Activated CD8-positive, alpha-beta memory T cell treated with anti-CD3 and anti-CD28 coated beads, Interleukin-2, amount 50 U/mL, for 48 hours (primary cell): ENCODE measurements around the gene PSMD6.

Source experiments
- DNase-seq: peaks from one replicate; pipeline ENCODE4 v3.0.0-alpha.2; 2020

The PSMD6 gene

DNA sequence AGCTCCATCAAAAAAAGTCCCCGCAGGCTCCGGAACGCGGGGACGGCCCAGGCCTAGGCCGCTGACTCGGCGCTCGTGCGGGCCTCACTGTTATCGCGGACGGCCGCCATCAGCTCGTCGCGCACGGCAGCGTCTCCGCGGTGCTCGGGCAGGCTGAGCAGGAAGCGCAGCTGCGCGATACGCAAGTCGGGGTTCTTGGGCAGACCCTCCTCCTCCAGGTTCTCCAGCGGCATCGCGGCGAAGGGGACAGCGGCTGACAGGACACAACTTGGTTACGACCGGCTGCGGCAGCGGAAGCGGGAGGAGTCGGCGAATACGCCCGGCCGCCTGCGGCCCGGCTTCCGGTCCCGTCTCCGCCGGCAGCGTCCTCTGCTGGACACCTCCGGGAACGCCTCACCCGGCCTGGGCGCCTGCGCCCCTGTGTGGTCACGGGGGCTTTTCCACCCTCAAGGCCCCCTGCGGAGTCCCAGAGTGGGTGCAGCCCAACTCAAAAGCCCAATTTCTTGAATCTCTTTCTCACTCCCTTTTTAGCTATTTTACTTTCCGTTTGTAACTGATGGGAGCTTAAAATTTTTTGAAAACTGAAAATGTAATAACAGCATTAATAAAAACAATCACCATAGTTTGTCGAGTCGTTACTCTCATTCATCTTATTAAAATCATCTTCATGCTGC is at the start of gene PSMD6:
TSS of gene PSMD6 (minus strand) at position 308 of the 674 bp plus-strand sequence. CDS start at position 233, 75 bp downstream.
- DNase-seq: peak; percentile 99

GRCh38 chr3:64072126-64072525 is 48.8 kb upstream of the PSMD6 start:
- no peak for DNase-seq

DNA sequence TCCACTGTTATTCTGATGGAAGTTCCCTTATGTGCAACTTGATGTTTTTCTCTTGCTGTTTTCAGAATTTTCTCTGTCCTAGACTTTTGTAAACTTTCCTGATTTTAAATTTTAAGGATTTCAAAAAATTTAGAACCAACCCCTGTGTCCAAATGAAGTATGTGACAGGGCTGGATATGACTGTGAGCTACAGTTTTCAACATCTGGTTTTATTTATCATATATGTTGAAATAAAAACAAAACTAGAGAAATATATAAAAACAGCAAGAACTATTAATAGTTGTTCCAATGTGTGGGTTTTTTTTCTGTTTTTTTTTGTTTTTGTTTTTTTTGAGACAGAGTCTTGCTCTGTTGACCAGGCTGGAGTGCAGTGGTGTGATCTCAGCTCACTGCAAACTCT is 47.4 kb upstream of the PSMD6 start:
- DNase-seq: no peak

- DNase-seq: no peak
Measured at GRCh38 chr3:64067506-64068346, 44.4 kb upstream of the PSMD6 start.

GRCh38 chr3:64064804-64065203 is 41.5 kb upstream of the PSMD6 start:
- DNase-seq: no peak

DNA sequence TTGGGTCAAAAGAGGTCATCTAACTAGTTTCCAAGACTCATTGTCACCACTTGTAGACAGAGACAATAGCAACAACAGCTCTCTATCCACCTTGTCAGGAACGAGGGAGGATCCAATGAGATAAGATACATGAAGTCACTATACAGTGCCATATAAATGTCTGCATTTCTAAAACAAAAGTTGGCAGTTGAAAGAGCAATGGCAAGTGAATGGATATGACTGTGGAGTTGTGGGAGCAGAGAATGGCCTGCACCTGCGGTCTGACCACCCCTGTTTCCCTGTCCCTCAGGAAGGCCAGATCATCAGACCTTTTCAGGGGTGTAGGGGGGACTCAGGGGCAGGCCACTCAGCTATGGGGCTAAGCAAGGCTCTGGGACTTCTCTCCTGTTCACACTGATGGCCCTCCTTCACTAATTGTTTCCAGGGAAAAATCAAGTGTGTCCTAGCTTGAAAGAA is 40.7 kb upstream of the PSMD6 start:
- no peak for DNase-seq

DNA sequence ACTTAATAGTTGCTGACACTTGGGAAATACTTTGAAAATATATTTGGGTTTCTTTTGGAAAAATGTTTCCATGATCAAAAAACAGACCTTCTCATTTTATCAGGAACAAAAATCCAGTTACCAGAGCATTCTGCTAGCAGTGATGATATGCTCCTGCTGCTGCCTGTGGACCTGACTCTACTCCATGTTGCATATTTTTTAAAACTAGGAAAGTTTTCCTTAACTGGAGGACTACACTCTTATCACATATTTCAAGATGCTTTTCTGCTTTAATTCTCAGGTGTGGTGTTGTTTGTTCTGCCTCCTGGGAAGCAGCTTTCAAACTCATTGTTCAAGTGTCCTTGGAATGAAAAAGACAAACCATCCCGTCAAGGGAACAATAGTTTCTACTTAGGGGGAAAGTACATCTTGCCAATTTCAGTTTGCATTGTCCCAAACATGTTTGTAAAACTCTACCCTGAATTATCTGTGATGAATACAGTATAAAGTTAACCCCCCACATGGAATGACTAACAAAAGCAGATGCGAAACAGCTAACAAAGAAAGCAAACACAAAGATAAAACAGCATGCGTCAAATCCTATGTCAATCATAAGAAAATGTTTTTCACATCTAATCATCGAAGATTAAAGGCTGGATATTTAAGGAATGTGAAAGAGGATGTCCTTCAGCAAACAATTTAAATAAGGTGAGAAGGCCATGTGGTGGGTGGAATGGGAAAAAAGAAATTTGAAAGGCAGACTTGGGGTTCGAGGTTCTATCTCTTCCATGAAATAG is 40.1 kb upstream of the PSMD6 start:
- DNase-seq: no peak

DNA sequence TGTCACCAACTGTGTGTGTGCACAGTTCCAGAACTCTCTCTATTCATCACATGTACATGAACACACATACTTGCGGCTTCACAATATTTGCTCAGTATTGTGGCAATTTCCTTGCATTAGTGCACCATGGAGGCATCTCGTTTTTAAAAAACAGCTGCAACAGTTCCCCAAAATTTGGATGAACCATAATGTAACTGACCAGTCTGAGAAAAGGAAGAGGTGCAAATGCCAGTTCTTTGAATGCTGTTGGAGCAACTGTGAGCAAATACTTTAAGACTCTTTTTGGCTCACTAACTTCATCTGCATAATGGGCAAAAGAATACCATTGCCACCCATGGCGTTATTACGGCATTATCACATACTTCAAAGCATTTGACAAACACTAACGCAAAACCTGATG is 38.3 kb upstream of the PSMD6 start:
- no peak for DNase-seq

DNA sequence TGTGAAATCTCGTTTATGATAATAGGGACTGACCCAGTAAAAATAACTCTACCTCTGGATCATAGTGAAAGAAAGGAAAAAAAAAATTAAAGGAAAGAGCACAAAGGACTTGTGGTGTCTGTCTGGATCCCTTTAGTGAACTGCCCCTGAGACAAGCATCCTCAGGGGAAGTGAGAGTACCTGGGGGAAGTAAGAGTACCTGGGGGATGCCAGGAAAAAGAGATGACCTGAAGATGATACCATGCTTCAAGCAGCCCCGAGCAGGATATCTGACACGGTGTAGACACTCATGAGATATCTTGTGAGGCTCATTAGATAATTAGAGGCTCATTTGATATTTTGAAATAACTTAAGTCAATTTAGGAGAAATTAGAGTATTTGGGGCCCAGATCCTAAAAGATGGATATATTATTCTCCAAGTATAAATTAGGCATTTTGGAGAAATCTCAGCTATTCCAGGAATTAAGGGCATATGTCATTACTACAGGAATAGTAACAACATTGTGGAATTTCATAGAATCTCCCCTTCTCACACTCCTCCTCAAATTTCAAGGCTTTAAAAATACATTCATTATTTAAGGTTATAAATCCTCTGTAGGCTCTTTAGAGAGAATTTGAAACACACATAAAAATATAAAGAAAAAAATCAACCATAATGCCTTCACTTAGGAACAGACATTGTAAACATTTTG is 36.3 kb upstream of the PSMD6 start:
- DNase-seq: no peak

- no peak for DNase-seq
Measured at GRCh38 chr3:64058566-64058965, 35.3 kb upstream of the PSMD6 start.

DNA sequence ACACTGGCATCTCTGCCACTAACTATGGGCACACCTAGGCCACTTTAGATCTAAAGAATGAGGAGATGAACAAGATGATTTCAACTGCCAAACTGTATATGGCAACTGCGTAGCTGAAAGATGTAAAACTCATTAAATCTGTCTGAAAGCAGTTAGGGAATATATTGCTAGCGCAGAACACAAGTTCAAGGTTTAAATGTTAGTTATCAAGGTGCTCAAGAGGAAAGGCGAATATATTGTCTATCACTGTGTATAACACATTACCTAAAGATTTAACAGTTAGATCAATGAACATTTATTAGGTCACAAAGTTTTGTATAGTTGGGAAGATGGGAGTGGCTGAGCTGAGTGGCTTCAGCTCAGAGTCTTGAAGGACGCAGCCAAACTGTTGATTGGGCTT is 33.9 kb upstream of the PSMD6 start:
- no peak for DNase-seq

- no peak for DNase-seq
Measured at GRCh38 chr3:64056606-64057180, 33.4 kb upstream of the PSMD6 start.

DNA sequence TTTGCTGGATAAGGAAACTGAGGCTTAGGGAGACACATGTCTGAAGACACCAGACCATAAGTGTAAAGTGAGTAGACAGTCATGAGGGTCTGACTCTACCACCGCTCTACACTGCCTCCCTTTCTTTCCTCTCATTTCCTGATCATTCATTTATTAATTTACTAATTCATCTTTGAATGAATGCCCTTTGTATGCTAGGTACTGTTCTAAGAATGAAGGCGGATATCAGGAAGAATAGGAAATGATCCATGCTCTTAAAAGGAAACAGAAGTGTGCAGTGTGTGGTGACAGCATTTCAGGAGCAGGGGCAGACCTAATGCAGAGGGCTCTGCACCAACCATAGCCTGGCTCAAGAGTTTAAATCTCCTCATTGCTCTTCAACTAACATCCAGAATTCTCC is 31.8 kb upstream of the PSMD6 start:
- no peak for DNase-seq

- no peak for DNase-seq
Measured at GRCh38 chr3:64054488-64054887, 31.2 kb upstream of the PSMD6 start.

GRCh38 chr3:64053581-64053980 is 30.3 kb upstream of the PSMD6 start:
- DNase-seq: no peak

DNA sequence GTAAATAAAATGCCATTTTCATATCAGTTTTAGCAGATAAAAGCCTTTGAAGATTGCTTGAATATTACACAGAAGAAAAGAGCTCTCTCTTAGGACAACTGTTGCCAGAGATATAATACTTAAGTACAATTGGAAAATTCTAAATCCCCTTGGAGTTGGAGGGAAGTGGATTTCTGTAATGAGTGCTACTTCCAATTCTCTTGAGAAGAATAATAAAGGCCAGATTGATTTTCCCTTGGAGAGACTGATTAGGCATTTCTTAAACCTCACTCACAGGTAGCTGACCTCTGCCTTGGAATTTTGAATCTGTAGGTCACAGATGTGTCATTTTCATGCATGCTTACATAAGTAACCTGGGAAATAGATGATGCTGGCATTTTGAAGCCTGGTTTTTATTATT is 29.8 kb upstream of the PSMD6 start:
- no peak for DNase-seq

GRCh38 chr3:64049832-64050231 is 26.5 kb upstream of the PSMD6 start:
- no peak for DNase-seq

GRCh38 chr3:64049136-64049535 is 25.8 kb upstream of the PSMD6 start:
- no peak for DNase-seq

- no peak for DNase-seq
Measured at GRCh38 chr3:64048631-64049061, 25.4 kb upstream of the PSMD6 start.

DNA sequence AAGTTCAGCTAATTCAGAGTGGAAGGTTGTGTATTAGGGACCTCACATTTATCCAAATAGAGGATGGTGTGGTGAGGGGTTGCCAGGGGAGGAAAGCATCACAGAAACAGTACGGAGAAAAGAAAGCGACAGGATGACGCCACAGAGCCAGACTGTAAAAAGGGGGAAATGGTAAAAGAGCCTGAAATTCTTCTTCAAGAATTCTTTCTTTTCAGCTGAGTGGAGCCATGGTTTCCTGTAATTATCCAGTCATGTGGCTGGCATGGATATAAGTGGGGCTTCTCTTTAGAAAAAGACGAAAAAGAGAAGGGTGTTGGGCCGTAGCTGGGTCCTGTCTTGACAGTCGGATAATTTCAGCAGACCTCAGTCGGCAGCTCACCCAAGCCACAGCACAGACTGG is 24.5 kb upstream of the PSMD6 start:
- no peak for DNase-seq

- DNase-seq: no peak
Measured at GRCh38 chr3:64046996-64047594, 23.8 kb upstream of the PSMD6 start.

DNA sequence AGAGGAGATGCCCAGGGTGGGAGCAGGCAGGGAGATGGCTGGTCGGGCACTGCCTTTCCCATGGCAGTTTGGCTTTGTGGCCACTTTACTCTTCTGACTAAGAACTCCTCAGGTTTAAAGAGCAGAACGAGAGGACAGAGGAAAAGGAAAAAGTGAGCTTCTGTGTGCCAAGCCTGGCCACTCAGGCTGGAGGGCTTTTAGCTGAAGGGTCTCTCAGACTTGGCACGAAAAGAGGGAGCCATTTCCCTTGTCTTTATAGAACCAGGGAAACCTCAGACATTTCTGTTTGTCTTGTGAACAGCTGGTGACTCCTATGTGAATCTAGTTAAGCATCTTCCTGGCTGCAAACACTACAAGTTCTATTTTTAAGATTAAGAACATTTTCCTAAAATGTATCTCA is 23.3 kb upstream of the PSMD6 start:
- DNase-seq: no peak
